GM19438 (cell line): ENCODE results near the gene BCL2L13.
A peak's percentile ranks its signal among the peaks of the same experiment; 100 is the strongest.
"Not testable (repeated sequence)": the region's sequence is repeated elsewhere in the genome, so short reads cannot be mapped to it uniquely, and the experiment has no call there.

Experiments
- ATAC-seq: cut with Tn5 transposase; IDR thresholded peaks from one replicate; pipeline ENCODE4 v1.9.1; 2021; ENCODE audit warnings: low read depth; ENCODE audit not compliant: unreplicated experiment

The BCL2L13 gene

DNA sequence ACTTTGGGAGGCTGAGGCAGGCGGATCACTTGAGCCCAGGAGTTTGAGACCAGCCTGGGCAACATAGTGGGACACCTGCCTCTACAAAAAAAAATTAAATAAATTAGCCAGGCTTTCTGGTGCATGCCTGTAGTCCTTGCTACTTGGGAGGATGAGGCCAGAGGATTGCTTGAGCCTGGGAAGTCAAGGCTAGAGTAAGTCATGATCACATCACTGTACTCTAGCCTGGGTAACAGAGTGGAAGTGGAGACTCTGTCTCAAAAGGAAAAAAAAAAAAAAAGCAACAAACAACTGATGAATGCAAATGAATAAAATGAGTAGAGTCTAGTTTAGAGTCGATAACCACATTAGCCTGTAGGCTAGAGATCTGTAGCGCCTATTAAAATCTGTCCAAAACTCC lies 3.9 kb upstream of the BCL2L13 start:
- ATAC-seq: no peak

DNA sequence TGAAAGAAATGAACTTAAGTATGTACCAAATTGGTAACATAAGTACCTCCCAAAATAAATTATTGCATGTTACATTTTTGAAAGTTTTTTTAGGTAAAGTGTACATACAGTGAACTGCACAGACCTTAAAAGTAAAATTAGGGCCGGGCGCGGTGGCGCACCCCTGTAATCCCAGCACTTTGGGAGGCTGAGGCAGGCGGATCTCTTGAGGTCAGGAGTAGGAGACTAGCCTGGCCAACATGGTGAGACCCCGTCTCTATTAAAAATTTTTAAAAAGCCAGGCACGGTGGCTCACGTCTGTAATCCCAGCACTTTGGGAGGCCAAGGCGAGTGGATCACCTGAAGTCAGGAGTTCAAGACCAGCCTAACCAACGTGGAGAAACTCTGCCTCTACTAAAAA lies 1.7 kb upstream of the BCL2L13 start:
- not testable (repeated sequence) for ATAC-seq

DNA sequence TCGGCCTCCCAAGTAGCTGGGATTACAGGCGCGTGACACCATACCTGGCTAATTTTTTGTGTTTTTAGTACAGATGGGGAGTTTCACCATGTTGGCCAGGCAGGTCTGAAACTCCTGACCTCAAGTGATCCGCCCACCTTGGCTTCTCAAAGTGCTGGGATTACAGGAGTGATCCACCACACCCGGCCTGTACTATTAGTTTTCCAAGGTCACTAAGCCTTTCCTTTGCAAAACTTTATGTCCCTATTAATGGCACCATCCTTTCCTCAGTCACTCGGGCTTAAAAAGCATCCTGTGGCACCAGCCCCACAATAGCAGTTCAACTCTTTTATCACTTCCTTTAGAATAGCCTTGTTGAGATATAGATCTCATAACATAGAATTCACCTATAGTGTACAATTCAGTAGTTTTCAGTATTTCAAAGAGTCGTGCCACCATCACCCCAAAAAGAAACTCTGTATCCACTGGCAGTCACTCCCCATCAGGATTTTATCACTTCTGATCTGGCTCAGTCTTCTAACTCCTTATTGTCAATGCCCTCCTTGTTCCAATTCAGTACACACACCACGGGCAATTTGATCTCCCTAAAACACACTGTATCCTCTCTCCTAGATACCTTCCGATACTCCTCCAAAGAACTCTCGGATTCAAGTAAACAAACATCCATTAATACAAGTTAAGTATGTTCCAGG lies 921 bp upstream of the BCL2L13 start:
- no peak for ATAC-seq

DNA sequence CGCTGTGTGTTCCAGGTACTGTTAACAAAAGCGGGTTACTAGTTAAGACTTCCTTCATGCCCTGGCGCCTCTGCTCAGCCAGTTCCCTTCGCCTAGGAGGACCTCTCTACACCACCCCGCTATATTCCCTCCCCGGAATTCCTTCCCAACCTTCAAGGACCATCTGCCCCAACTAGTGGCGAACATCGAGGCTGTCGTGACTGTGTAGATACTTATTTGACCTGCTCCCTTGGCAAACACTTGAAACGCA lies 450 bp upstream of the BCL2L13 start:
- peak; percentile 28 for ATAC-seq

DNA sequence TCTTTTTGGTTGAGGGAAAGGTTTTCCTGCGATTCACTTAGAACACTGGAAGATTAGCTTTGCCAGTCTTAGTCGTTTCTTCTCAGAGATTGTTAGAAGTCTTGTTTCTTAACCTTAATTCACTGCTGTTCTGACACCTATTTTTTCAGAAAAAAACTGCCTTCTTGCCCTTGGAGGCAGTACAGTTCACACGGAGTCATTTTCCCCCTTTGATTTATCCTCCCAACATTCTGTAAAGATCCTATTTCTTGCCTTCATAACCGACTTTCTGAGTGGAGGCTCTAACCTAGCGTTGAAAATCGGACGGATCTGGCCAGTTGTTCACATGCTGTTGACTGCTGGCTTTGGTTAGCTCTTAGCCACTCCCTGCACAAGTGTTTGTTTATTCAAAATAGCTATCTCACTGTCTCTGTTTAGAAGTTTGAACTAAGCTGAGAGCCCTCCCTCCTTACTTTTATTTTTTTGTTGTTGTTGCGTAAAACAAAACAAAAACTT lies 737 bp downstream of the BCL2L13 start:
- no peak for ATAC-seq

DNA sequence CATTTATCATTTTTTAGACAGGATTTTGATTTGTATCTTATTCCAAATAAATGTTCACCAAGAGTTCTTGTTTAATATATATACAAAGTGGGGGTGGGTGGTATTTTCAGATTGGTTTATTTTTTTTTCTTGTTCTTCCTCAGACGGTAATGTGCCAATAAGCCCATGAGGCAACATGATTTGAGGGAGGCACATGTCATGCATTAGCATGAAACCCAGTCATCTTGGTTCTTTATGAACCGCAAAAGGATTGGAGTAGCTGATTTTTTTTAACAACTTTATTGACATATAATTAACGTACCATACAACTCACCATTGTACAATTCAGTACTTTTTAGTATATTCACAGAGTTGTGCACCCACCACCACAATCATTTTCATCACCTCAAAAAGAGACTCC lies 2.7 kb downstream of the BCL2L13 start:
- no peak for ATAC-seq

DNA sequence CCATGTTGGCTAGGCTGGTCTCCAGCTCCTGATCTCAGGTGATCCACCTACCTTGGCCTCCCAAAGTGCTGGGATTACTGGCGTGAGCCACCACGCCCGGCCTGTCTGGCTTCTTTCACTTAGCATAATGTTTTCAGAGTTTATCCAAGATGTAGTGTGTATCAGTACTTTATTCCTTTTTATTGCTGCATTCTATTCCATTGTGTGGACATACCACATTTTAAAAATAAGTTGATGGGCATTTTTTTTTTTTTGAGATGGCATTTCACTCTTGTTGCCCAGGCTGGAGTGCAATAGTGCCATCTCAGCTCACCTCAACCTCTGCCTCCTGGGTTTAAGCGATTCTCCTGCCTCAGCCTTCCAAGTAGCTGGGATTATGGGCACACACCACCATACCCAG lies 3.8 kb downstream of the BCL2L13 start:
- not testable (repeated sequence) for ATAC-seq

DNA sequence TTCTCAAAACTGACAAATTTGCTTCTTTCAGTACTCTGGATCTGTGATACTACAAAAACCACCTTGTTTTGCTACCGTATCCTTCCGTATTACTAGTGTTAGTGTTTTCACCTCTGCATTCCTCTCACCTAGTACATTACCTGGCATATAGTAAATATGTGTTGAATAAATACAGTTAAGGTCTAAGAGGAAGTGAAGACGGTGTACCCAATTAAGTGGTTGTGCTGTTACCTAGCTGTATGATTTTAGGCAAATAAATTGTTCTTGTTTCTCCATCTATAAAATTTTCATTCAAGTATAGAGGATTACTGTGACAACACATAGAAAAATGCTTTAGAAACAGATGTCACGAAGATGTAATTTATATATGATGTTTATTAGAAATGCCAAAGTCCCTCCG lies 8.9 kb downstream of the BCL2L13 start:
- no peak for ATAC-seq

DNA sequence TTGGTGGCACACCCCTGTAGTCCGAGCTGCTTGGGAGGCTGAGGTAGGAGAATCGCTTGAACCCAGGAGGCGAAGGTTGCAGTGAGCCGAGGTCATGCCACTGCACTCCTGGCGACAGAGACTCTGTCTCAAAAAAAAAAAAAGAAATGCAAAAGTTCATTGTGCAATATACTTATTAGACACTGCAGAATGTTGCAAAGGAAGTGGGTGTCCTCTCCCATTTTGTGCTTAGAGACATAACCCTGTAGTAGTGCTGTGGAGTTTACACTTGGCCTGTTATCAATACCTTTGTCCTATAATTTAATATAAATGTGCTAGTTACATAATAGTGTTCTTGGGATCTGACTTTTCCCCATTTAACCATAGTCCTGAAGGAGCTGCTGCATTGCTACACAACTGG lies 9.4 kb downstream of the BCL2L13 start:
- no peak for ATAC-seq

DNA sequence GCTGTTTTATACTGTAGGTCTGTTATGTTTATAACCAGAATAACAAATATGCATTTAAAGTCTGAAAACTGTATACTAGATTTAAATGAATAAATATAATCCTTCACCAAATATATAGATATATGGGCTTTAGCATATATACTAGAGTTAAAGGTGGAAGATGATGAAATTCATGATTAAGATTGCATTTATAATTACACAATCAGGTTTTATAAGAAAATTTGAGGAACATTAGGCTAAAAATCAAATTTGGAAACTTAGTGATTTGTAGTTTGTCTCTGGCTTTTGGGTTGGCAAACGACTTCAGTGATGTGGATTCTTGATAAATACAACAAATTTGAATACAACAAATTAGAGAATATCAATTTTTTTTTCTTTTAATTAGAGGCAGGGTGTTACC lies 10.0 kb downstream of the BCL2L13 start:
- no peak for ATAC-seq

DNA sequence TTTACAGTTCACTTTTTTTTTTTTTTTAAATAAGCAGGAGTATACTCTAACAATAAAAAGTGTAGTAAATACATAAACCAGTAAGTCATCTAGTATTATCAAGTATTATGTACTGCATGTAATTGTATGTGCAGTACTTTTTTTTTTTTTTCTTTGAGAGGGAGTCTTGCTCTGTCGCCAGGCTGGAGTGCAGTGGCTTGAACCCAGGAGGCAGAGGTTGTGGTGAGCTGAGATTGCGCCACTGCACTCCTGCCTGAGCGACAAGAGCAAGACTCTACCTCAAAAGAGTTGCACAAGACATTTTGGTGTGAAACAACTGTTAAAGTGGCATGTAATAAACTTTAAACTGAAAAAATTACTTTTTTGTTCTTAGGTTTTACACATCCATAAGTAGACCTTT lies 16.7 kb downstream of the BCL2L13 start:
- no peak for ATAC-seq

DNA sequence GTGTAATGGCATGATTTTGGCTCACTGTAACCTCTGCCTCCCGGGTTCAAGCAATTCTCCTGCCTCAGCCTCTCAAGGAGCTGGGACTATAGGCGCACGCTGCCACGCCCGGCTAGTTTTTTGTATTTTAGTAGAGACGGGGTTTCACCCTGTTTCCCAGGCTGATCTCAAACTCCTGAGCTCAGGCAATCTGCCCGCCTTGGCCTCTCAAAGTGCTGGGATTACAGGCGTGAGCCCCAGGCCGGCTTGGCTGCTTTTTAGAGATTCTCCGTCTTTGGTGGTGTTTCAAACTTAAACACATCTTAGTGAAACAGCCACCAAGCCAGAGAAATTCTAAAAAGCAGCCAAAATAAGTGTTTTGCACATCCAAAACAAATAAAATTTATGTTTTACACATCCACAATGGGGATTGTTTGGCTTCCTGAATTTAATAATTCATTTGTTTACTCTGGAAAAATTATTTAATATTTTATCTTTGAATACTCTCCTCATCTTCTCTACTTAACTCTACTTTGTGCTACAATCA lies 18.4 kb downstream of the BCL2L13 start:
- no peak for ATAC-seq

DNA sequence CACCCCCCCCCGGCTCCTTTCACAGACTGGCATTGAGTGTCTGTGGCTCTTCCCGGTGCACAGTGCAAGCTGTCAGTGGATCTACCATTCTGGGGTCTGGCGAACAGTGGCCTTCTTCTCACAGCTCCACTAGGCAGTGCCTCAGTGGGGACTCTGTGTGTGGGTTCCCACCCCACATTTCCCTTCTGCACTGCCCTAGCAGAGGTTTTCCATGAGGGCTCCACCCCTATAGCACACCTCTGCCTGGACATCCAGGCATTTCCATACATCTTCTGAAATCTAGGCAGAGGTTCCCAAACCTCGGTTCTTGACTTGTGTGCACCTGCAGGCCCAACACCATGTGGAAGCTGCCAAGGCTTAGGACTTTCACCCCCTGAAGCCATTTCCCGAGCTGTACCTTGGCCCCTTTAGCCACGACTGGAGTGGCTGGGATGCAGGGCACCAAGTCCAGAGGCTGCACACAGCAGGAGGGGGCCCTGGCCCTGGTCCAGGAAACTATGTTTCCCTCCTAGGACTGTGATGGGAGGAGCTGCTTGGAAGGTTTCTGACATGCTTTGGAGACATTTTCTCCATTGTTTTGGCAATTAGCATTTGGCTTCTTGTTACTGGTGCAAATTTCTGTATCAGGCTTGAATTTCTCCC lies 26.0 kb downstream of the BCL2L13 start:
- ATAC-seq: no peak

DNA sequence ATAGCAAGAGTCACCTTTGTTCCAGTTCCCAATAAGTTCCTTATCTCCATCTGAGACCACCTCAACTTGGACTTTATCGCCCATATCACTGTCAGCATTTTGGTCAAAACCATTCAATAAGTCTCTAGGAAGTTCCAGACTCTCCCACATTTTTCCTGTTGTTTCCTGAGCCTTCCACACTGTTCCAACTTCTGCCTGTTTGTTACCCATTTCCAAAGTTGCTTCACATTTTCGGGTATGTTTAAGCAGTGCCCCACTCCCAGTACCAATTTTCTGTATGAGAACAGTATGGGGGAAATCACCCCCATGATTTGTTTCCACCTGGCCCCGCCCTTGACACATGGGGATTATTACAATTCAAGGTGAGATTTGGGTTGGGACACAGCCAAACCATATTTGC lies 26.7 kb downstream of the BCL2L13 start:
- ATAC-seq: no peak

DNA sequence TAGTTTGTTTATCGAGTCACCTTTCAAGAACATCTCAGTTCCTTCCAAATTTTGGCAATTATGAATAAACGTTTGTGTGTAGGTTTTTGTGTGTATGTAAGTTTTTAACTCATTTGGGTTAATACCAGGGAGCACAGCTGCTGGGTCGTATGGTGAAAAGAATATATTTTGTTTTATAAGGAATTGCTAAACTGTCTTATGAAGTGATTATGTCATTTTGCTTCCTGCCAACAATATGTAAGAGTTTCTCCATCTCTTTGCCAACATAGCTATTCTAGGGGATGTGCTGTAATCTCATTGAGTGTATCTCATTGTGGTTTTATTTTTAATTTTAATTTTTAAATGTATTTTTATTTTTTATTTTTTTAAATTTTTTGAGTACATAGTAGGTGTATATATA lies 27.3 kb downstream of the BCL2L13 start:
- no peak for ATAC-seq

DNA sequence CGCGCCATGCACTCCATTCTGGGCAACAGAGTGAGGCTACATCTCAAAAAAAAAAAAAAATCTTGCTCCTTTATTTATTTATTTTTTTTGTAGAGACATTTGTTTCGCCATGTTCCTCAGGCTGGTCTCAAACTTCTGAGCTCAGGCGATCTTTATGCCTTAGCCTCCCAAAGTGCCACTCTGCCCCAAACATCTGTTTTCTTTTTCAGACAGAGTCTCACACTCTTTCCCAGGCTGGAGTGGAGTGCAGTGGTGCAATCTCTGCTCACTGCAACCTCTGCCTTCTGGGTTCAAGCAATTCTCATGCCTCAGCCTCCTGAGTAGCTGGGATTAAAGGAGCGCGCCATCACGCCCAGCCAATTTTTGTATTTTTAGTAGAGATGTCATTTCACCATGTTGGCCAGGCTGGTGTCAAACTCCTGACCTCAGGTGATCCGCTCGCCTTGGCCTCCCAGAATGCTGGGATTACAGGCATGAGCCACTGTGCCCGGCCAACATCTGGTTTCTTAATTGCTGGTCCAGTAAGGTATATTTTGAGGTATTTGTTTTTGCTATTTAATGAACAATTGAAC lies 33.0 kb downstream of the BCL2L13 start:
- ATAC-seq: not testable (repeated sequence)

DNA sequence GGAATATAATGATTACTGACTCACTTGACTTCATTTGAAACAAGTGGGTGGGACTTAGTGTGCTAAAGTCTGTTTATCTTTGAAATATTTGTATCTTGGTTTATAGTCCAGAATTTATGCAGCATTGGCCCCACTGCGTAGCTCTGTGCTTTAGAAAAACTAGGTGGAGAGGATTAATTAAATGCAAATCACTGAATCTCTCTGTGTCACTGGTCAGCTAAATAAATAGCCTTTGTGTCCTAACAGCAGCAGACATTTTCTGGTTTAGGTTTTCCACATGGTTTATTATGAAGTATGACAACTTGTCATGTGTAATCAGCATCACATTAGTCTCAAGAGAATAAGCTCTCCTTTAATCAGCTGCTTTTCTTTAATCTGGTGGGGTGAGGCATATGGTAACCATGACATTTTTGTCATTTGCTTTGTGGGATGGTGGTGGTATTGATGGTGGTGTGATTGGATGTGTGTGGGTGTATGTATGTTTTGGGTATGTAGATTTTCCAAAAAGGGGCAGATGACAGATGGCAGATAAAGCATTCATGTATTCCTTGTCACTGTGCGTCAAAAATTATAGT lies 33.9 kb downstream of the BCL2L13 start:
- no peak for ATAC-seq

DNA sequence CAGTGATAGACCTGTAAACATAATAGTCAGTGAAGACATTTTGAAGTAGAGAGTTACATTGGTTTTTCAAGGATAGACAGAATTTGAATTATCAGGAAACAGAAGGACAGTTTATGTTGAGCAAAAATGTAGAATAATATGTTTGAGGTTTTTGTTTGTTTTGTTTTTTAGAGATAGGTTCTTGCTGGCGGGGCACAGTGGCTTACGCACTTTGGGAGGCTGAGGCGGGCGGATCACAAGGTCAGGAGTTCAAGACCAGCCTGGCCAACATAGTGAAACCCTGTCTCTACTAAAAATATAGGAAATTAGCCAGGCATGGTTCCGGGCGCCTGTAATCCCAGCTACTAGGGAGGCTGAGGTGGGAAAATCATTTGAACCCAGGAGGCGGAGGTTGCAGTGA lies 35.6 kb downstream of the BCL2L13 start:
- ATAC-seq: no peak

DNA sequence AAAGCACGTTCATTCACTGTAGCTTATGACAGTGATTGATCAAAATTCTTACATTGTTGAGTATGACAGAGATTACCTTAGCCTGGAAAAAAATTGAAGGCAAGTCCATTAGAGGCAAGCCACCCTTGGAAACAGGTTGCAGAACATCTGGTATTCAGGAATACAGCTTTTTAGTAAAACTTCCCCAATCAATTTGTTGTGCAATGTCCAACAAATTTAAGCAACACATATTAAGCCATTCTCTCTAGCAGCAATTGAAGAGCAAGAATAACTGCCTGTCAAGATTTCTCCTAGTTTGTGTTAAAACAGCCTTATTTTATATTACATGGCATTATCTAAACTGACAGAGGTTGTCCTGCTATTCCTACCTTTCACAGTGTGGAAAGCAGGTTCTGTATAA lies 37.0 kb downstream of the BCL2L13 start:
- ATAC-seq: no peak

DNA sequence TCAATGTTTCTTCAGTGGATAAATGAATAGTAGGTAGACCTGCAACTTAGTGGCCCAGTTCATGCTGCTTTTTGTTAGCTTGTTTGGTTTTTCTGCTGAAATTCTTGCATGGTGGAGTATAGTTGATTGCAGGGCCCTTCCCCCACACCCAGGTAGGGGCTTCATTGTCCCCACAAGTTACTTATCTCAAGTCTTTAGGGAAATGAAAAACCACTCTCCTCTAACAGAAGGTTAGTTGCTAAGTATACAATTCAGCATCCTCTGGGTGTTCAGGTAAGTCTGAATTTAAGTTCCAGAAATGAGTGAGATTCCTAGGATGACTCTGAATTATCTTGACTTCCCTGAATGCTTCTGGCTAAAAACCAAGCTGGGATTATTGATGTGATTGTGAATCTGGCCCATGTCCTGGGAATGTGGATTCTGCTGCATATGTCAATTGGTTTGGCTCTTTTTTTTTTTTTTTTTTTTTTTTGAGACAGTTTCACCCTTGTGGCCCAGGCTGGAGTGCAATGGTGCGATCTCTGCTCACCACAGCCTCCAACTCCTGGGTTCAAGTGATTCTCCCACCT lies 40.3 kb downstream of the BCL2L13 start:
- ATAC-seq: no peak

DNA sequence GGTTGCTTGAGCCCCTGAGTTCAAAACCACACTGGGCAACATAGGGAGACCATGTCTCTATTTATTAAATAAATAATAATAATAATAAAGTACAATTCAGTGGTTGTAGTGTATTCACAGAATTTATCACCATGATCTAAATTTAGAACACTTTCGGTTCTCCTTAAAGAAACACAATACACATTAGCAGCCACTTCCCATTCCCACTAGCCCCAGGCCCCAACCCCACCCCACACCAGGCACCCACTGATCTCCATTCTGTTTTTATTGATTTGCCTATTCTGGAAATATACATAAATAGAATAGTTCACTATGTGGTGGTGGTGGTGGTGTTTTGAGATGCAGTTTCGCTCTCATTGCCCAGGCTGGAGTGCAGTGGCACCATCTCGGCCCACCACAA lies 45.7 kb downstream of the BCL2L13 start:
- ATAC-seq: no peak
